HG03378 (cell line): Measurements from ENCODE around the gene PADI4.

Experiments
- ATAC-seq: cut with Tn5 transposase; IDR thresholded peaks from one replicate; pipeline ENCODE4 v1.9.1; 2021; ENCODE audit warnings: mild to moderate bottlenecking, moderate library complexity; ENCODE audit not compliant: unreplicated experiment

The PADI4 gene

DNA sequence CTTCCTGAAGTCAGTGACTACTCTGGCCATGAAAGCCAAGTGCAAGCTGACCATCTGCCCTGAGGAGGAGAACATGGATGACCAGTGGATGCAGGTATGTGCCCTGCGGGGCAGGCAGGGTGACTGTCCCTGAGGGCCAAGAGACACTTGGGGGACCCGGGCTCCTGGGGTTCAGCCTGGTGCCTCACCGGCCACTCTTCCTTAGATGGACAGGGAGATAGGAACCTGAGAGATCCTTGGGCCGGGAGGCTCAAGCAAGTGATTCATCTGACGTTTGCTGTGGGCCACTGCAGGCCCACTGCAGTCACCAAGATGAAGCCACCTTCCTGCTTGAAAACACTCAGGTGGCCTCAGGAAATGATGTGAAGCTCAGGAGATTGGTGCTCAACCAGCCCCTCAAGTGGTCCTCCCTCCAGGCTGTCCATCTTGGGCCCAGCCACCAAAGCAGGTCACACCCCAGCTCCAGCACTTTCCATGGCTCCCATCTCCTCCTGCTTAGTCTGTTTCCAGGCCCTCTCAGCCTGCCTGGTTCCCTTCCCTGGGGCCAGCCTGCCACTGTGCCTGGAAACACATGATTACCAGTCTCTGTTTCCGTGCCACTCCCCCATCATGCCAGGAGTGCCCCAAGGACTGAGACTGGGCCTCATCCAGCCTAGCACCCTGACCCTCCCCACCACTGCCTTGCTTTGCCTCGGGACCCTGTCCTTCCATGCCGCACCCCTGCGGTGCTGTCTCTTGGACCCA is 38.2 kb downstream of the PADI4 start:
- ATAC-seq, result no peak

DNA sequence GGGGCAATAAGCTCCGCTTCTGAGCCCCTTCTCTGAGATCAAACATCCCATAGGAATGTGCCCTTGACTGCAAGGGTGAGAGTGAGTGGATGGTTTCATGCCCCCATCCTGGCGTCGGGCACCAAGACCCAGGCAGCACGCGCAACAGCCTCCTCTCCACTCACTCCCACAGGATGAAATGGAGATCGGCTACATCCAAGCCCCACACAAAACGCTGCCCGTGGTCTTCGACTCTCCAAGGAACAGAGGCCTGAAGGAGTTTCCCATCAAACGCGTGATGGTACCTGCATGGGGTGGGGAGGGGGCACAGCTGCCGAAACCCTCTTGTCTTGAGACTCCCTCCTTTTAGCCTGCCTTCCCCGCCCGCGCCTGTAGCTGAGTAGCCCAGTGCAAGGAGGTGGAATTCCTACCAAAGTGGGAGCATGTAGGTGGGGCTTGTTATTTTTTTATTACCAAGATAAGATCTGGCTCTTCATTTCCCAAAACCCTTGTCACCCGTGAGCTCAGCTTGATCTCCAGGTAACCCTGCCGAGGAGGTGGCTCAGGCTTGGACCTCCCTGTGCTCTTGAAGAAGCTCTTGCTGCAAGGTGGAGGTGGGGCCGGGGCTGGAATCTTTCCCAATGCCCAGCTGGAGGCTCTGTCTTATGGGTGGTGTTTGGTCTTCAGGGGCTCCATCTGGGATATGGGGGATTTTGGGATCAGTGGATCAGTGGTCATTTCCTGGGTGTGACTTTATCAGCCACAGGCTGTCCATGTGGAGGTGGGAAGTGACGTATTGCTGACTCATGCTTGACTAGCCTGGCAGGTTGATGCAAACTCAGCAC is 40.0 kb downstream of the PADI4 start:
- ATAC-seq, result no peak

DNA sequence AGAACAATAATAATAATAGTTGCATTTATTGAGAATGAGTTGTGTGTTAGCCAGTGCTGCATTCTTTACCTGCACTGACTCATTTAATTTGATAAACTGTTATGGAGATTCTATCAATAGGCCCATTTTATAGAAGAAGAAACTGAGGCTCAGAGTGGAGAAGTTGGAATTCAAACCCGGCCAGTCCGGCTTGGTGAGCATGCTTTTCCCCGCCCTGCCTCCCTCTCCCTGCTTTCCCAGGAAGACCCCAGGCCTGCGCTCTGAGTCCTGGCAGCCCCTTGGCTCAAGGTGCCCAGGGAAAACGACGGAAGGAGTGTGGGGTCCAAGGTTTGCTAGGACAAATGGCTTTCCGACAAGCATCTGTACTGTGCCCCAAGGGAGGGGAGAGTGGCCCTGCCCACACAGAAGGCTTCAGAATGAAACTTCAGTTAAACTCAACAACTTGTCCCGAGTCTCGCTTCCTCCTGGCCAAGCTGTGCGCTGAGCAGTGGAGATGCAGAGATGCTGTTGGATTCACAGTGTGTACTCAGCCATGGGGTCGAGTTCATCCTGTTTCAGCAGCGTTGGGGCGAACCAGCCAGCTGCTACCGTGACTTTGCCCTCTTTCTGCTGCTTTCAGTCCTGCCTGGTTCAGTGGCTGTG is 40.7 kb downstream of the PADI4 start:
- peak; percentile 51 for ATAC-seq

DNA sequence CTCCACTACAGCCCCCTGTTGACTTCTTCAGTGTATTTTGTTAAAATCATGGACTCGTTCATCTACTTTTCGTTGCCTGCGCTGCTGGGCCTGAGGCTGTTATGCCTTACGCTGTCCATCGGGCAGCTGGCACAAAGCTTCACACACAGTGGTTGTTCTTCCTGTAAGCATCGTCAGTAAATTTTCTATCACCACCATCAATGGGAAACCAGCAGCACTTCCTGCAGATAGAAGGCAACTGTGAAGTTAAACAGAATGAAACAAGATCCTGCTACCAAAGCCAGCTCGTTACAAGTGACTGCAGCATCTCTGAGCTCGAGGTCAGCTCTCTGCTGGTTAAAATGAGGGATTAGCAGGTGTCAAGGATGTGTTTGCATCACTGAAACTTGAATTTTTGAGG is 42.1 kb downstream of the PADI4 start:
- no peak for ATAC-seq

DNA sequence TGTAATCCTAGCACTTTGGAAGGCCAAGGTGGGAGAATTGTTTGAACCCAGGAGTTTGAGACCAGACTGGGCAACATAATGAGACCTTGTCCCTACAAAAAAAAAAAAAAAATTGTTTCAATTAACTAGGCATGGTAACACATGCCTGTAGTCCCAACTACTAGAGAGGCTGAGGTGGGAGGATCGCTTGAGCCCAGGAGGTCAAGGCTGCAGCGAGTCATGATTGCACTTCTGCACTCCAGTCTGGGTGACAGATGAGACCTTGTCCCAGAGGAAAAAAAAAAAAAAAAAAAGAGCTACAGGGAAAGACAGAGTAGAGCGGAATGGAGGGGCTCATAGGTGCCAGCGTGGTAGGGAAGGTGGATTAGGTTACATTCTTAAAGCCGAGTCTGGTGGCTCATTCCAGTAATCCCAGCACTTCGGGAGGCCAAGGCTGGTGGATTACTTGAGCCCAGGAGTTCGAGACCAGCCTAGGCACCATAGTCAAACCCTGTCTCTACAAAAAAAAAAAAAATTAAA is 43.0 kb downstream of the PADI4 start:
- no peak for ATAC-seq

DNA sequence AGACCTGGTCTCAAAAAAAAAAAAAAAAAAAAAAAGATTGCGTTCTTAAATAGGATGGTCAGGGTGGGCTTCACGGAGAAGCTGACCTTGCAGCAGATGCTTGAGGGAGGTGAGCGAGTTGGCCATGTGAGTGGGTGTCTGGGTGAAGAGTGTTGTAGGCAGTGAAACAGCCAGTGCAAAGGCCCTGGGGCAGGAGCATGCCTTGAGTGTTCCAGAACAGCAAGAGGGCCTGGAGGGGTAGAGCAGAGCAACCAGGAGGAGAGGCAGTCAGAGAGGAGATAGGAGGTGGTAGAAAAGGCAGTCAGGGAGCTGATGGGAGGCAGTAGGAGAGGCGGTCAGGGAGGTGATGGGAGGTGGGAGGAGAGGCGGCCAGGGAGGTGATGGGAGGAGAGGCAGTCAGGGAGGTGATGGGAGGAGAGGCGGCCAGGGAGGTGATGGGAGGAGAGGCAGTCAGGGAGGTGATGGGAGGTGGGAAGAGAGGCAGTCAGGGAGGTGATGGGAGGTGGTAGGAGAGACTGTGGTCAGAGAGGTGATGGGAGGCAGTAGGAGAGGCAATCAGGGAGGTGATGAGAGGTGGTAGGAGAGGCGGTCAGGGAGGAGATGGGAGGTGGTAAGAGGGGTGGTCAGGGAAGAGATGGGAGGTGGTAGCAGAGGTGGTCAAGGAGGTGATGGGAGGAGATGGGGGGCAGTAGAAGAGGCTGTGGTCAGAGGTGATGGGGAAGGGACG is 43.8 kb downstream of the PADI4 start:
- ATAC-seq, result no peak

GRCh38 chr1:17352419-17352909 is 44.5 kb downstream of the PADI4 start:
- ATAC-seq, result no peak

GRCh38 chr1:17355898-17356297 is 47.9 kb downstream of the PADI4 start:
- no peak for ATAC-seq

- ATAC-seq, result no peak
Observed at GRCh38 chr1:17356387-17357026, 48.5 kb downstream of the PADI4 start.

GRCh38 chr1:17358557-17358956 is 50.6 kb downstream of the PADI4 start:
- ATAC-seq, result no peak

- no peak for ATAC-seq
Observed at GRCh38 chr1:17359031-17359430, 51.0 kb downstream of the PADI4 start.

DNA sequence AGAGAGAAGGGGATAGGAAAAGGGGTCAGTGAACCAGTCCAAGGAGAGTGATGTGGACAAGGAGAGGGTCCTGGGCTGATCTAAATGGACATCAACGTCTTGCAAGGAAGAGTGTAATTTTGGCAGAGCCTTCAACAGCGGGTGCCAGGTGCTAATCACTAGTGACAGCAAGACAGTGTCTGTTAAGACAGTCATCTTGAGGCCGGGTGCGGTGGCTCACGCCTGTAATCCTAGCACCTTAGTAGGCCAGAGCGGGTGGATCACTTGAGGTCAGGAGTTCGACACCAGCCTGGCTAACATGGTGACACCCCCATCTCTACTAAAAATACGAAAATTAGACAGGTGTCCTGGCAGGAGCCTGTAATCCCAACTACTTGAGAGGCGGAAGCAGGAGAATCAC is 51.8 kb downstream of the PADI4 start:
- ATAC-seq, result no peak

DNA sequence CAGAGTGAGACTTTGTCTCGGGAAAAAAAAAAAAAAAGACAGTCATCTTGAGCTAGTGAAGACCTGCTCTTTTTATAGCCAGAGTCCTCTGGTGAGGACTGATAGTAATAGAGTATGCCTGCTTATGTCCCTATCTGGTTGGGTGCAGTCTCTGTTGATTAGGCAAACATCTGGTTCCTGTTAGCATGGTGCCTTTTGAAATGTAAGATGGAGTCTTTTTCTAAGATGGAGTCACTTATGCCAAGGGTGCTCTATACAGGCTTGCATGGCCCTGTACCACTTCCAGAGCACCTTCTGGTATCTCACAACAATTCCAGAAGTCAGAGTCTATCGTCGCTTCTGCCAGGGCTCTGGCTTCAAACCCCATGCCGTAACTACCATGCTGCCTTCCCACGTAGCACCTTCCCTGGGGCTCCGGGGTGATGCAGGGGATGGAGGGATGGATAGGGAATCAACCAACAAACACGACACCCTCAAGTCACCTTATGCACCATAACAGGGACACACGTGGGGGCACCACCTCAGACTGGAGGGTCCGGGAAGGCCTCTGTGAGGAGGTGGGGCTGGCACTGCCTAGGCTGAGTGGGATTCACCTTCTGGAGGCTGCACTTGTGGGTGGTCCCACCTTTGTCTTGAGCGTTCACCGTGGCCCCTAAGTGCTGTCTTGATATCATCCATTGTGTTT is 52.4 kb downstream of the PADI4 start:
- ATAC-seq, result no peak

- ATAC-seq, result no peak
Observed at GRCh38 chr1:17361687-17362086, 53.7 kb downstream of the PADI4 start.

DNA sequence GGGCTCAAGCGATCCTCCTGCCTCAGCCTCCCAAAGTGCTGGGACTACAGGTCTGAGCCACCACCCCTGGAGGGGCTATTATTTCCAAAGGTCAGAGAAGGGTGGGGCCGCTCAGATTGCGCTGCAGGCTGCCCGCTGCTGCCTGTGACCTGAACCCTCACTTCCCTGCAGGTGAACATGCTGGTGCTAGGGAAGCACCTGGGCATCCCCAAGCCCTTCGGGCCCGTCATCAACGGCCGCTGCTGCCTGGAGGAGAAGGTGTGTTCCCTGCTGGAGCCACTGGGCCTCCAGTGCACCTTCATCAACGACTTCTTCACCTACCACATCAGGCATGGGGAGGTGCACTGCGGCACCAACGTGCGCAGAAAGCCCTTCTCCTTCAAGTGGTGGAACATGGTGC is 55.4 kb downstream of the PADI4 start:
- no peak for ATAC-seq

GRCh38 chr1:17363771-17364170 is 55.8 kb downstream of the PADI4 start:
- ATAC-seq, result no peak

GRCh38 chr1:17365293-17365692 is 57.3 kb downstream of the PADI4 start:
- no peak for ATAC-seq

DNA sequence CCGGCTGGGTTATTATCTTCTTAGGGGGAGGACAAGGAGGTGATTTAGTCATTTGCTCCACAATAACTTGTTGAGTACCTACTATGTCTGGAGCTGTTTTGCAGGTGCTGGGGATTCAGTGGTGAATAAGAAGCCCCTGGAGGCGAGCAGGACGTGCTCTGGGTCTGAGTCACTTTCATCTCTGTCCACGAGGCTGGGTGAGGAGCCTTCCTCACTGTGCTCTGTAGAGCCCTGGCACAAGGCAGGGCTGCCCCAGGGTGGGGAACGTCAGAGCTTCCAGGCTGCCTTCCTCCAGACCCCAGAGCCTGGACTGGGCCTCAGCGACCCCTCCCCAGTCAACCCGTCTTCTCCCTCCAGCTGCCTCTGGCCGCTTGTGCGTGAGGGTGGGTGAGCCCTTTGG is 61.5 kb downstream of the PADI4 start:
- no peak for ATAC-seq

DNA sequence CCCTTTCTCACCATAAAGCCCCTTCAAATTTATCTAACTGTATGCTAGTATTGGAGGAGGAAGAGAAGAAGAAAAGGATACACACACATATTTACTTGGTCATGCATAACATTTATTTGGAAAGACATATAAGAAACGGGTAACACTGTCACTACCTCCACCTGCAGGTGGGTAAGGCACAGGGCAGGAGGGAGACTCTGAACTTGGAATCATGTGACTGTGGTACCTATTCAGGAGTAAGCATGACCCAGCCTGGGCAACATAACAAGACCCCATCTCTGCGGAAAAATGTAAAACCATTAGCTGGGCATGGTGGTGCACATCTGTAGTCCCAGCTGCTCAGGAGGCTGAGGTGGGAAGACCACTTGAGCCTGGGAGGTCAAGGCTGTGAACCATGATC is 62.6 kb downstream of the PADI4 start:
- ATAC-seq, result no peak

- no peak for ATAC-seq
Observed at GRCh38 chr1:17371896-17372295, 63.9 kb downstream of the PADI4 start, which contains the start of gene PADI6. Gene PADI6 (plus strand): TSS chr1:17372196. CDS start chr1:17372246, 50 bp downstream.
